NCI-H774 (cell line): ENCODE results near the gene NFASC.

Source experiments
- DNase-seq: peaks from one replicate; lab custom pipeline; 2025; lab: John Stamatoyannopoulos, UW

The NFASC gene

DNA sequence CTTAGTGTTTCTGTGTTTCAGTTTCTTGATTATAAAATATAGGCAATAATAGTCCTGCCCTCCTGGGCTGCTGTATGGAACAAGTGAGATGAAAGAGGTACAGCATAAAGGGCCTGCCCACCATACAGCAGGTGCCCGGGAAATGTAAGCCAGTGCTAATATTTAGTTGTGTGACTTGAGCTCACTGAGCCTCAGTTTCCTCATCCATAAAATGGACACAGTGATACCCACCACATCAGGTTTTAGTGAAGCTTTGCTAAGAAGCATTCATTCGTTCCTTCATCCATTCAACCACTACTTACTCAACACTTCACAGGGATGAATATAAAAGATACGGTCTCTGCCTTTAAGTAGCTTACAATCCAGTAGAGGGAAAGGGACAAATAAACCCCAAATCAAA lies 192.2 kb downstream of the NFASC start:
- no peak for DNase-seq

DNA sequence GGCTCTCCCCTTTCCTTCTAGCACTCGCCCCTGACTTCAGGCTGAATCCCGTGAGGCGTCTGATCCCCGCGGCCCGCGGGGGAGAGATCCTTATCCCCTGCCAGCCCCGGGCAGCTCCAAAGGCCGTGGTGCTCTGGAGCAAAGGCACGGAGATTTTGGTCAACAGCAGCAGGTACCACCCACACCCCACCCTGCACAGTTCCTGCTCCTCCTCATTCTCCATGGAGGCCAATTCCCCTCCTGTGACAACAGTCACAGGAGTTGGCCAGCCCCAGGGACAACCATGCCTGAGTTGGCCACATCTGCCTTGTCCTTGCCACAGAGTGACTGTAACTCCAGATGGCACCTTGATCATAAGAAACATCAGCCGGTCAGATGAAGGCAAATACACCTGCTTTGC lies 193.6 kb downstream of the NFASC start:
- no peak for DNase-seq

DNA sequence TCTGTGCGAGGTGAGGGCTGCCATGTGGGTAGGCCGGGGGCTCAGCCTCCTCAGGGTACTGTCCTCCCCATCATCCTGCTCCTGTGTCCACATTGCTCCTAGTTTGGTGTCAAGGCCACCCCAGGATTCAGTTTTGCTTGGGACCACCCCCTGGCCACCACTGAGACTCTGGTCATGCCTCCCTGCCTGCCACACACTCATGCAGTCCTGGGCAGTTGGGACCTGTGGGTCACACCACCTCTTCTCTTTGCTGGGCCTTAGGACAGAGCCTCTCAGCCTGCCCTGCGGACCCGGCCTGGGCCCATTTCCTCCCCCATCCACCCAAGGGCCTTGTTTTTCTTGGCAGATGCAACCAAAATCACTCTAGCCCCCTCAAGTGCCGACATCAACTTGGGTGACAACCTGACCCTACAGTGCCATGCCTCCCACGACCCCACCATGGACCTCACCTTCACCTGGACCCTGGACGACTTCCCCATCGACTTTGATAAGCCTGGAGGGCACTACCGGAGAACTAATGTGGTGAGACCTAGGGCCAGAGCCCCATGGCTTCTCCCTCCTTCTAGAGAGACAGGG lies 194.2 kb downstream of the NFASC start:
- DNase-seq, result no peak

DNA sequence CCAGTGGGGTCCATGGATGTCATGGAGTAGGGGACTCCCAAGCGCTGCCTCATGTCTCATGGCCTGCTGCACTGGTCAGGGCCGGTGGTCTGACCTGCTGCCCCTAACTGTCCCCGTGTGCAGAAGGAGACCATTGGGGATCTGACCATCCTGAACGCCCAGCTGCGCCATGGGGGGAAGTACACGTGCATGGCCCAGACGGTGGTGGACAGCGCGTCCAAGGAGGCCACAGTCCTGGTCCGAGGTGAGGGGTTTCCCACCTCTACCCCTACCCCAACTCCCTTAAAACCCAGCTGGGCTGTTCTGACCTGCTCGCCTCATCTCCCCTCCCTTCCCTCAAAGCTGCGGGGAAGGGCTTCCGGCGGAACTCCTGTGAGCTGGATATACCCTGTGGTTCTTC lies 195.0 kb downstream of the NFASC start:
- no peak for DNase-seq

DNA sequence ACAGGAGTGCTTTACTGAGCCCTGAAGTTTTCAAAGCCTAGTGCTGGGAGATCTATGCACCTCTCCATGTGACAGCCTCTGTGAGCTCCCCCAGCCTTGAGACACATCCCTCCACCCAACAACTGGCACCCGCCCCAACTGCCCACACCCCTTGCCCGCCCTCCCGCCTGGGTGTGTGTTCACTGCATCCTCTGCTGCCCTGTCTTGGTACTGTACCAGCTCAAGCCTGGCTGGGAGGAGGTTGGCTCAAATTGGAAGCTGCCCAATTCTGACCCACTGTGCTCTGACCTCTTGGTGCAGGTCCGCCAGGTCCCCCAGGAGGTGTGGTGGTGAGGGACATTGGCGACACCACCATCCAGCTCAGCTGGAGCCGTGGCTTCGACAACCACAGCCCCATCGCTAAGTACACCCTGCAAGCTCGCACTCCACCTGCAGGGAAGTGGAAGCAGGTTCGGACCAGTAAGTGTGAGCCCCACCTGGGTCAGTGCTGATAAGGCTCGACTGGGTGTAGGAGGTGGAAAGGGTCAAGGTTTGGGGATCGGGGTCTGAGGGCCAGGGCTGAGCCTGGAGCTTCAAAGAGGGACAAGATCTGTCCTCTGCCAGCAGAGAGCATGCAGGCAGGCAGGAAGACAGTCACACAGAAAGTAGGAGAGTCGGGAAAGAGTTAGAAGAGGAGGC lies 195.6 kb downstream of the NFASC start:
- no peak for DNase-seq

DNA sequence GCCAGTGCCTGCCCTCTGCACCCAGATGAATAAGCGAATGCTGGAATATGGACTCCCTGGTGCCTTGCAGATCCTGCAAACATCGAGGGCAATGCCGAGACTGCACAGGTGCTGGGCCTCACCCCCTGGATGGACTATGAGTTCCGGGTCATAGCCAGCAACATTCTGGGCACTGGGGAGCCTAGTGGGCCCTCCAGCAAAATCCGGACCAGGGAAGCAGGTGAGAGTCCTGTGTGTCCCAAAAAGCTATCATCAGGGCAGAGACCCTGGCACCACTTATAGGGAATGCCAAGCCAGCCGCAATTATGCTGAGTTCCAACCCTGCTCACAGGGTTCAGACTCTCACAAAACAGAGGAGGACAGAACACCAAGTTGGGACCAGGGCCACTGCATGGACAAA lies 196.4 kb downstream of the NFASC start:
- no peak for DNase-seq

DNA sequence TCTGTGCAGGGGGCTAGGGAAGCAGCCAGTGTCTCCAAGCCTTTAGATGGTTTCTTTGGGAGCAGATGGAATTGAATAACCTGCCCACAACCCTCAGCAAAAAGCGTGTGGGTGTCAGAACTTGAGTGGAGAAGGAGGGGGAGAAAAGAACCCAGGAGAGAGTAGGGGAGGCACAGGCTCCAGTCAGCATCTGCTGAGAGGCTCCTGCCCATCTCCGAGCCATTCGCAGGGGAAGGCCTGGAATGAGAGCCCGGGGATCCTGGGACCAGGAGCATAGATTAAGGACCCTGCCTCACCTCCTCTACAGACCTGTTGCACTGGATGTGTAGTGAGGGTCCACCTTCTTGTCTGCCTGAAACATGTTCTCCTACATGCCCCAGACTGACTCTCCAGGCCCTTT lies 197.3 kb downstream of the NFASC start:
- no peak for DNase-seq

DNA sequence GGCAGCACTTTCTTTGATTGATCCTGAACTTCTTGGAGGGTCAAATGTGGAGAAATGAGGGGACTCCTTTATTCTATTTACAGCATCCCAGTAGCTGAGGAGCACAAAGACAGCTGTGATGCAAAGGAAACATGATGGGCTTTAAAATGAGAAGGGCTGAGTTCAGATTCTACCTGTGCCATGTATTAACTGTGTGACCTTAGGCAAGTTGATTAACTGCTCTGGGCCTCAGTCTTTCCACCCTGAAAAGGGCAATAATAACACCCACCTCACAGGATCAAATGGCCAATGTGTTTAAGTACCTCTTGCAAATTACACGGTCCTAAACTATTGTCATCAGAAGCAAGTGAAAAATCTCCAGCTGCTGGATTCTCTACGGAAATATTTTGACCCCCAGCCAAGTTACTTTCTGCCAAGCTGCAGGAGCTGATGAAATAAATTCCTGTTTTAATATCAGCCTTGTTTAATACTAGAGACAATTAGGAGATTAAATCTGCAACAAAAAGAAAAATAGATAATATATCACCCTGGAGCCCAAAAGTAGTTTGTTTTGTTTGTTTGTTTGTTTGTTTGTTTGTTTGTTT lies 197.9 kb downstream of the NFASC start:
- DNase-seq, result no peak

DNA sequence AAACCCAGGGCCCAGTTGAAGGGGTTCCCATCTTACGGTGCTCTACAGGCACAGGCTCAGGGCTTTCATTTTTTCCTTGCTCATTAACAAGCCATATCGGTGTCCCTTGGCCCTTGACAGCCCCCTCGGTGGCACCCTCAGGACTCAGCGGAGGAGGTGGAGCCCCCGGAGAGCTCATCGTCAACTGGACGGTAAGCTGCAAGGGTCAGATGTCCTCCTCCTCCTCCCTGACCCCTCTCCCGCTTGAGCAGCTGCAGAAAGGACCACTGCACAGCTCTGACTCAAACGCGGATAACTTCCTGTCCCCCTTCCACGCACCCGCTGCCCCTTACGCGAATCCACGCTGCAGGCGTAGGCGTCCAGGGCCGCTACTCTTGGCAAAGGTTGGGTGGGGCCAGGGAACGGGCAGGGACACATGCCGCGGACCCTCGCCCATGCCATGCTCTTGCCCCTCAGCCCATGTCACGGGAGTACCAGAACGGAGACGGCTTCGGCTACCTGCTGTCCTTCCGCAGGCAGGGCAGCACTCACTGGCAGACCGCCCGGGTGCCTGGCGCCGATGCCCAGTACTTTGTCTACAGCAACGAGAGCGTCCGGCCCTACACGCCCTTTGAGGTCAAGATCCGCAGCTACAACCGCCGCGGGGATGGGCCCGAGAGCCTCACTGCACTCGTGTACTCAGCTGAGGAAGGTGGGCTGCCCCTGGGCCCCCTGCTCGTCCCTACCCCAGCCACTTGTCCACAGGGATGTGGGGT lies 198.9 kb downstream of the NFASC start:
- no peak for DNase-seq

DNA sequence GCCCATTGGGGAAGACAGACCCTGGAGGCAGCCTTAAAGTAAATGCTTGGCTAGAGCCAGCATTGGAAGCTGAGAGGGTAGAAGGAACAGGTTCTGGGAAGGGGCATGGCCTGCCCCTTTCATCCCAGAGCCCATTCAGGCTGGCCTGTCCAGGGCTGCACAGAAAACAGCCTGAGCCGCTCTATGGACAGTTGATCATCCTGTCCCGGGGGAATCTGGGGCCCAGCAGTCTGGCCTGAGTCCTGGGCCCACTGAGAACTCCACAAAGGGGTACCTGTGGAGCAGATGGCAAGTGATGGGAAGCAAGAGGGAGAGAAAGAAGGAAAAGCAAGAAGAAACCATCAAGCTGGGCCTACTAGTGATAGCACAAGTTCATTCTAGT lies 200.4 kb downstream of the NFASC start:
- no peak for DNase-seq

DNA sequence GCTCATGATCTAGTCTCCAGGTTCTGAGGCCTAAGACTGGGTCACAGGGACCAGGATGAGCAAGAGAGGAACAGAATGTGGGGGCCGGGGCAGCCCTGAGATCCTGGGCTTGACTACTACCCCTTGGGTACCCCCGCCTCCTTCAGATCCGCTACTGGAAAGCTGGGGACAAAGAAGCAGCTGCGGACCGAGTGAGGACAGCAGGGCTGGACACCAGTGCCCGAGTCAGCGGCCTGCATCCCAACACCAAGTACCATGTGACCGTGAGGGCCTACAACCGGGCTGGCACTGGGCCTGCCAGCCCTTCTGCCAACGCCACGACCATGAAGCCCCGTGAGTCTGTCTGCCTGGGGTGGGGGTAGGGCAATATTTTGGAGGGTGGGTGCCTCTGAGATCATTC lies 201.1 kb downstream of the NFASC start:
- DNase-seq, result no peak

DNA sequence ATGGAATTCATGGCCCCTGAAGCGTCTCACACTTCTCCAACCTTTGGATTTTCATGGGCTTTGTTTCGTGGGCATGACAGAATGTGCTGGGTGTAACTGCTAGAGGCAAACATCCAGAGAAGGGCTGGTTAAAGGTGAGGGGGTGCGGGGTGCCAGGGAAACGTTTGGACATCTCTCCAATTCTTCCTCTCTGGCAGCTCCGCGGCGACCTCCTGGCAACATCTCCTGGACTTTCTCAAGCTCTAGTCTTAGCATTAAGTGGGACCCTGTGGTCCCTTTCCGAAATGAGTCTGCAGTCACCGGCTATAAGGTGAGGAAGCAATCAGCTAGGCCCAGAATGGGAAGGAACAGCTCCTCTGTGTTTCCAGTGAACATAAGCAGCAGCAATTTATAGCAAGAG lies 201.6 kb downstream of the NFASC start:
- no peak for DNase-seq
